Activated CD4-positive, alpha-beta T cell treated with anti-CD3 and anti-CD28 coated beads for 1 hour (primary cell): ENCODE results near the gene FGFRL1.
A peak's percentile ranks its signal among the peaks of the same experiment; 100 is the strongest.
"Not testable (repeated sequence)": the region's sequence is repeated elsewhere in the genome, so short reads cannot be mapped to it uniquely, and the experiment has no call there.

Experiments
- DNase-seq: peaks from one replicate; pipeline ENCODE4 v3.0.0-alpha.2; 2020

Gene FGFRL1

DNA sequence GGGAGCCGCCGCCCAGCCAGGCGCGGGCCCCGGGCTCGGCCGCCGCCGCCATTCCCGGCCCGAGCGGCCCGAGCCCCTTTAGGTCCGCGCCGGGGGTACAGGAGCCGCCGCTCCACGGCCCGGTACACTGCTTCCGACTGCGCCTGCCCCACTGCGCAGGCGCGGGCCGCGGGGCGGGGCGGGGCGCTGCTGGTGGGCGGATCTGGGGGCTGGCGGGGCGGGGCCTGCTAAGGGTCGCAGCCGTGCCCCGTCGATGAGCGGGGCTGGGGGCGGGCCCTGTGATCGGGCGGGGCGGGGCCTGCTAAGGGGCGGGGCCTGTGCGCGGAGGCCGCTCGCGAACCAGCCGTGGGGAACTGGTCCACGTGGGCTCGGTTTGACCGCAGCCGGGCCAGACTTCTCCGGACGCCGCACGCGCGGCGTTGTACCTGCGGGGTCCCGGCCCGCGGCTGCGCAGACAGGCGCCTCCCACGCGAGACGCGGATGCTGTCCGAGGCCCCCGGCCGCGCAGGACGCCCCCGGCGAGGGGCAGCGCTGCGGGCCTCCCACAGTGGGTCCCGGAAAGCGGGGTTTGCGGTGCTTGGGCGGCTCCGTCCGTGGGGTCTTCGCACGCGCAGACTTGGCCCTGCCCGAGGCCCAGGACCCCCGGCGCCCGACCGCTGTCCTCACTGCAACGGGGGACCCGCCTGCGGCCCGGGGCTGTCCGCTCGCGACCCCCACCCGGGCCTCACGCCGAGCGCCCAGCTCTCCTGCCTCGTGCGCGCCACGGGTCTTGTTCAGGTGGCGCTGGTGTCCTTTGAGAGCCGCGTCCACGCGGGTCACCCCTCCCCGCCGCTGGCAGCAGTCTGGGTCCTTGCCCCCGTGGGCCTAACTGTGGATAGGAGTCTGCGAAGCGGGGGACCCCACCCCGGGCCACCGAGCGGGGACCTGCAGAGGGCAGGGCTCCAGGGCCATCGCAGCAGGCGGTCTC, 37.7 kb upstream of the FGFRL1 start, which contains the start of gene DGKQ:
Gene DGKQ (minus strand): TSS at position 139 of the 967 bp plus-strand sequence. CDS start 87 bp downstream, at position 52.
- peak; percentile 88 for DNase-seq

DNA sequence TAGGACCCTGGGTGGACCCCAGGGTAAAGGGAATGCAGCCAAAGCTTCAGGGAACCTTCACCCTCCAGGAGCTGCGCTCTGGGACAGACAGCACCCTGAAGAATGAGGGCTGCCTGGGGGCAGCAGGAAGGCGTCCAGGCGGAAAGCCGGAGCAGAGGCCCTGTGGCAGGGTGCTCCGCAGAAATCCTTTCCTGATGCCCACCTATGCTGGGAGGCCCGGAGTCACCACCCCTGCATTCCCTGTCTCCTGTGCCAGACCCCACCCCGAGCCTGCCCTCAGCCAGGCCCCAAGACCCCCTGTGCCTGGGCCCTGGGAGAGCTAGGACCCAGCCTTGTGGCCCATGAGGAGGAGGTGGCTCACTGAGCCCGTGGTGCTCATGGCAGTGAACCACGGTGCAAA, 36.8 kb upstream of the FGFRL1 start:
- DNase-seq: no peak

DNA sequence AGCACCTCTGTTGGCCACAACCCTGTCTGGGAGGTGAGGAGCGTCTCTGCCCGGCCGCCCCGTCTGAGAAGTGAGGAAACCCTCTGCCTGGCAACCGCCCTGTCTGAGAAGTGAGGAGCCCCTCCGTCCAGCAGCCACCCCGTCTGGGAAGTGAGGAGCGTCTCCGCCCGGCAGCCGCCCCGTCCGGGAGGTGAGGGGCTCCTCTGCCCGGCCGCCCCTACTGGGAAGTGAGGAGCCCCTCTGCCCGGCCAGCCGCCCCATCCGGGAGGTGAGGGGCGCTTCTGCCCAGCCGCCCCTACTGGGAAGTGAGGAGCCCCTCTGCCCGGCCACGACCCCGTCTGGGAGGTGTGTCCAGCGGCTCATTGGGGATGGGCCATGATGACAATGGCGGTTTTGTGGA, 35.4 kb upstream of the FGFRL1 start:
- DNase-seq: not testable (repeated sequence)

- DNase-seq: no peak
Measured at GRCh38 chr4:978957-979701, 32.3 kb upstream of the FGFRL1 start.

DNA sequence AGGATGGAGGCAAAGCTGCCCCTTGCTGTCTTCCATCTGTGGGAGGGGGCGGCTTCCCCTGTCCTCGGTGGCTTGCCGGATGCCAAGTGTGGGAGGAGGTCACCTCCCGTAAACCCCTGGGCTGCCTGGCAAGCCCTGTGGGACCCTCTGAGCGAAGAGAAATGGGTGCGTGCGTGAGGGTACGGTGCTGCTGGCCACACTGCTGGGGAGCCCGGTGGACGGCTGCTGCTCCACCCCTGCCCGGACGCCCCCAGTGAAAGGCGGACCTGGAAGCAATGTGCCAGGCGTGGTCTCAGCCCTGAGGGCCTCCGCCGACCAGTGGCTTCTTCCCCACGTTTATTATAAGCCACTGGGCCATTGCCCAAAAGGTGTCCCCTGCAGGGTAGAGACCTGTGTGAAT, 29.1 kb upstream of the FGFRL1 start:
- no peak for DNase-seq

DNA sequence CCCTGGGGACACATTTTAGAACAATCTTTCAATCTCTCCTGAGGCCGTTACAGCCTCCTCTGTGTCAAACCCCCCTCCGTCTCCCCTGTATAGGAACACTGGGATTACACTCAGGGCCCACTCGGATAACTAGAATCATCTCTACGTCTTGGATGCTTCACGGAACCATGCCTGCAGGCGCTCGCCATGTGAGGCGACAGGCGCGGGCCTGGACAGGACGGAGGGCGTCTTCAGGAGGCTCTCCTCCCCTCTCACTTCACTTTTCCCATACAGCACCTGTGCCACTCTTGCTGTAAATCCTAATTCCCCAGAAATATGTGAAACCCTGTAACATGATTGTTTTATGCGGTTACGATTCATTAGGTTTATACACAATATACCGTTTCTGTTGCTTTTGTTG, 28.6 kb upstream of the FGFRL1 start:
- no peak for DNase-seq

GRCh38 chr4:984336-985054, 26.9 kb upstream of the FGFRL1 start:
- DNase-seq: no peak

GRCh38 chr4:985123-985830, 26.1 kb upstream of the FGFRL1 start:
- peak; percentile 61 for DNase-seq

DNA sequence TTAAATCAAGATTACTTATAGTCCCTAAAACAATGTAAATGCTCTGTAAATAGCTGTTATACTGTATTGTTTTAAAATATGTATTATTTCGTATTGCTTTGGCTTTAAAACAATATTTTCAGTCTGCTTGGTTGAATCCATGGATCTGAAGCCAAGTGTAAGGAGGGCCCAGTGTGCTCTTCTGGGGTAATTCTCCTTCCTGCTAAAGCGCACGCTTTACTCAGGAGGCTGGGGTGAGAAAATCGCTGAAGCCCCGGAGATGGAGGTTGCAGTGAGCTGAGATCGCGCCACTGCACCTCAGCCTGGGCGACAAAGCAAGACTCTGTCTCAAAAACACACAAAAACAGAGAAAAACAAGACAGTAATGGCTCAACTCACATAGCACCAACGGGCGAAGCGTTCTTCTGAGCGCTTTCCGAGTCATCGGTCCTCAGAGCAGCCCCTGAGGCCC, 25.0 kb upstream of the FGFRL1 start:
- DNase-seq: no peak

- peak; percentile 79 for DNase-seq
Measured at GRCh38 chr4:986879-987623, 24.4 kb upstream of the FGFRL1 start, which contains the start of gene IDUA. TSS of gene IDUA (plus strand) at chr4:987044. CDS start at chr4:987085, 41 bp downstream.

GRCh38 chr4:987624-988513, 23.6 kb upstream of the FGFRL1 start:
- no peak for DNase-seq

GRCh38 chr4:988726-989721, 22.4 kb upstream of the FGFRL1 start:
- DNase-seq: no peak

- DNase-seq: no peak
Measured at GRCh38 chr4:989722-990471, 21.5 kb upstream of the FGFRL1 start.

GRCh38 chr4:990746-991367, 20.6 kb upstream of the FGFRL1 start:
- DNase-seq: no peak

DNA sequence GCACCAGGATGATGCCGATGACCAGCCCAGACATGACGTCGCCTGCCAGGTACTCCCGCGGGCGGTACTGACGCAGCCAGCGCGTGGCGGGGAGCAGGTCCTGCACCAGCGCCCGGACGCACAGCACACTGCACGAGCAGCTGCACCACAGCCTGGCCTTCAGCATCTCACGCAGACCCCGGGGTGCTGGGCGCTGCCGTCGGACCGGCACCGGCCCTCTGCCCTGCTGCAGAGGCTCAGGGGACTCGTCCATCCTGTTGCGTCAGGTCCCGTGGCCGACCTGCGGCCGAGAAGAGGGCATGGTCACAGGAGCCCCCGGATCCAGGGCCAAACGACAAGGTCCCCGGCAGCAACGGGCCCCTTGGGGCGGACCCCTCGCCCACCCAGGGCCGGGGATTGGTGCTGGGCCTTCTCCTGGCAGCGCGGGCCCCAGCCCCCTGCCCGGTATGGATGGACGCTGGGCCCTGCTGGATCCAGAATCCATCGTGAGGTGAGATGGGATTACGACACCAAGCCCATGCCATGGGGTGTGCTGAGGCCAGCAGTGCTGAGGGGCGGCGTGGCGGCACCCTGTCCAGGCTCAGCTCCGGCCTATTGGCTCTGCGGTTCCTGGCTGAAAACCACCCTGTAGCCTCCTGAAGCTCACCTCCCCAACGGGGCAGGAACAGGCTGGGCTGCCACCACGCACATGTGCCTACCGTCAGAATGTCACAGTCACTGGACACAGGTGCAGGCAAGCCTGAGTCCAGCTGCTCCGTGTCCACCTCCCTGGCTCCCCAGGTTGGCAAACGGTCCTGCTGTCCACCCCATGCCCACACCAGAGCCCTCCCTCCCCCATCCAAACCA, 19.8 kb upstream of the FGFRL1 start:
- no peak for DNase-seq

DNA sequence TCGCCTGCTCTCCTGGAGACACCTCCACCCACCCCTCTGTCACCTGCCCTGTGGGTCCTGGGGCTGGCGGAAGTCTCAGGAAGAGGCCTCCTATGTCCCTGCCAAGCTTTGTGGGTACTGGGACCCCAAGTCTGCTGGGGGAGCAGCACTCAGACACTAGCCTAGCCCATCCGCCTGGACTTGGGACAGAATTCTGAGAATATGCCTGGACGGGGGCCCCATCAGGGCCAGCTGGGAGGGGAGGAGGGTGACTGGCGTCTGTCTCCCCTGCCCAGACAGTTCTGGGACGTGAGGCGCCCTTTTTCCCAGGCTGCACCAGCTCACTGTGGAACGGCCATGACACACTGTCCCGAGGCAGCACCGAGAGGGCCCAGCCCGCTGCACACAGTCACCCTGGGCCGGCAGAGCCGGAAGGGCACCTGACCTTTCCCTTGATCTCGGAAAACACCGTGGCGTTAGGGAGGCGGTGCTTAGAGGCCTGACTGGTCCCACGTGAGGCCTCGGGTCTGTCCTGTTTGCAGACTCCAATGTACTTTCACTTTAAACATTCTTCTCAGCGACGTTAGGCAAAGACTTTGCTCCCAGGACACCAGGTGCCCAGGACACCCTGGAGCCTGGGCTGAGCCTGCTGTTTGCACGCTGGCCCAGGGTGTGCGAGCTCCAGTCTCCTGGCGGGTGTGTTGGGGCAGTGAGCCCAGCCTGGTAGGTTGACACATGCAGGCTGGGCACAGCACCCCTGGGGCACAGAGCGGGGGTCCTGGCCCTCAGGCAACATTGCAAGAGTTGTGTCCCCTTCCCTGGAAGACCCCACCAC, 18.9 kb upstream of the FGFRL1 start:
- no peak for DNase-seq
